Activated CD4-positive, alpha-beta T cell treated with anti-CD3 and anti-CD28 coated beads, Interleukin-2, Interleukin-6, amounts not matched to agents 100 ng/mL and 50 ng/mL, durations not matched to agents 16 hours and 8 hours (primary cell): ENCODE results near the gene ZNF525.
"Not testable (repeated sequence)": the region's sequence is repeated elsewhere in the genome, so short reads cannot be mapped to it uniquely, and the experiment has no call there.

Source experiments
- DNase-seq: peaks from one replicate; pipeline ENCODE4 v3.0.0-alpha.2; 2020

Gene ZNF525

GRCh38 chr19:53396525-53396868 is 31.0 kb downstream of the ZNF525 start:
- DNase-seq = no peak

- not testable (repeated sequence) for DNase-seq
These were observed 32.4 kb downstream of the ZNF525 start for GRCh38 chr19:53397918-53398317.

- no peak for DNase-seq
These were observed 44.1 kb downstream of the ZNF525 start for GRCh38 chr19:53409505-53410204.

- not testable (repeated sequence) for DNase-seq
These were observed 55.2 kb downstream of the ZNF525 start for GRCh38 chr19:53420520-53421315.

GRCh38 chr19:53422551-53422950 is 57.0 kb downstream of the ZNF525 start:
- DNase-seq = no peak

GRCh38 chr19:53423074-53423473 is 57.6 kb downstream of the ZNF525 start:
- DNase-seq = not testable (repeated sequence)

- not testable (repeated sequence) for DNase-seq
These were observed 58.2 kb downstream of the ZNF525 start for GRCh38 chr19:53423680-53424079.

- peak; percentile 51 for DNase-seq
These were observed 59.6 kb downstream of the ZNF525 start for GRCh38 chr19:53424968-53425597.

- peak; percentile 96 for DNase-seq
These were observed 66.0 kb downstream of the ZNF525 start, which contains the start of gene ZNF761 for GRCh38 chr19:53431399-53432087. ZNF761 (plus strand) TSS chr19:53431984; CDS start chr19:53447269, 15,285 bp downstream.

- DNase-seq = peak; percentile 15
These were observed 66.7 kb downstream of the ZNF525 start for GRCh38 chr19:53432088-53432661.
